H1 (cell line): ENCODE measurements around the gene PCBP1. TPM values are rescaled to one million over a fixed set of nuclear protein-coding genes. Genes with fewer than 3 reads are reported as not detected.

Experiments used
- ASH2L ChIP-seq: fragments of 200-600, 300-600 bp; sonication (generic); IDR thresholded peaks from one replicate; pipeline ENCODE4 v1.7.1; 2017; ENCODE audit warnings: low read length
- BCL11A ChIP-seq, 2 experiments: IDR thresholded peaks; one replicate each; pipeline ENCODE4 v1.6.1; 2011; ENCODE audit warnings: low read depth in 2 of 2, low read length in 2 of 2, mild to moderate bottlenecking in 2 of 2
- EP300 ChIP-seq, 2 experiments: IDR thresholded peaks; 1 replicate in 1 of 2; 2 replicates in 1 of 2; pipeline ENCODE4 v1.6.1; 2011 to 2012; ENCODE audit warnings: low read depth in 2 of 2, low read length in 2 of 2, mild to moderate bottlenecking in 2 of 2, borderline replicate concordance in 1 of 2, inconsistent platforms in 1 of 2, moderate library complexity in 1 of 2
- SP2 ChIP-seq: IDR thresholded peaks from 2 replicates; pipeline ENCODE4 v1.6.1; 2012; ENCODE audit warnings: mild to moderate bottlenecking, low read length, inconsistent platforms
- polyA plus RNA-seq, 7 experiments: library from polyadenylated mRNA; depleted of rRNA in 3 of 7; stranded (reverse) in 5 of 7; unstranded in 2 of 7; fragments of >200 nt in 5 of 7; fragments of 200-250 nt in 2 of 7; gene quantifications; 1 replicate in 5 of 7; 2 replicates in 1 of 7; 4 replicates in 1 of 7; pipeline versions ENCODE4 v1.2.1 to v1.2.3, GENCODE V29; 2011 to 2013; ENCODE audit warnings: missing spikeins in 2 of 7, mixed read lengths in 2 of 7
- total RNA-seq: library from RNA; stranded (reverse); fragmentation: NEBNext Ultra II Directional; extraction: Animal tissue kit (Norgen Biotek cat#: 25700); gene quantifications from 2 replicates; pipeline ENCODE4 v1.2.1, GENCODE V29; 2021

The PCBP1 gene
- total and polyA plus RNA-seq, 2 of the 8 experiments (the other 6 are each of a cell fraction or from before 2014, with no cell fraction given): 279 to 493 TPM

DNA sequence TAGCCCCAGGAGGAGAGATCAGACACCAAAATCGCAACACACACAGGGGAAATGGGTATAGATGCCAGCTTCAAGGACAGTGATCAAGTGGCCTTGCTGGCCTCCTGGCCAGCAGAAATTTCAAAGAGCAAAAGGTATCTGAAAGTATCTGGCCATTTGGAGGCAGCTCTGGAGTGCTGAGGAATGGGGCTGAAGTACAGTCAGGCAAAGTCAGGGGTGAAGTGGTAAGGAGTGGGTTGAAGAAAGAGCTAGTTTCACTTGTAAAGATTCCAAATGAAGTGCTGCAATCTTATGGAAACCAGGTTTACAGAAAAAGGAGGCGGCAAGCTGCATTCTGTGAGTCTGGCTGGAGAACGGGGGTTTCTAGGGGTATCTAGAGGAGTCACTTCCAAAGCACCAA, 19.2 kb upstream of the PCBP1 start (continued):
- TF ChIP-seq EP300 (IDR thresholded peaks at IDR 0.05; ENCODE audit: borderline replicate concordance in 1 of 2, low read depth in 2 of 2, low read length in 2 of 2) (no peak), SP2 (no peak), BCL11A (IDR thresholded peaks at IDR 0.05; ENCODE audit: low read depth in 2 of 2, low read length in 2 of 2) (no peak), ASH2L (no peak)
